HCT116 (cell line): Measurements from ENCODE around the gene C5AR2. TPM values are rescaled to one million over a fixed set of nuclear protein-coding genes. Genes with fewer than 3 reads are reported as not detected.

Experiments
- ATAC-seq: fragments of 200-7000 bp; cut with Tn5 transposase; 2 replicates; pipeline ENCODE4 v1.9.1; 2020; ENCODE audit warnings: mild to moderate bottlenecking, moderate library complexity
- BruUV-seq: library from RNA; stranded (reverse); fragments of 400-500 nt; replicated peaks from 2 replicates; lab custom pipeline; 2021; lab: Mats Ljungman, UMichigan
- CTCF ChIA-PET: fragments of 300-600 bp; sonication (Branson Sonifier 250); formaldehyde crosslinking; loops from one replicate; lab custom pipeline; 2021; ENCODE audit warnings: antibody characterized with exemption; lab: Charles Lee
- POLR2A ChIA-PET: fragments of 300-600, 350-600 bp; sonication (Branson Sonifier 250); formaldehyde crosslinking; loops from one replicate; lab custom pipeline; 2021; ENCODE audit warnings: antibody characterized with exemption; lab: Charles Lee
- RAD21 ChIA-PET, 2 experiments: fragments of 300-600 bp; sonication (Branson Sonifier 250); formaldehyde crosslinking; loops; one replicate each; lab custom pipeline; 2023; ENCODE audit warnings: low total read pairs in 2 of 2; ENCODE audit not compliant: uncharacterized antibody in 2 of 2, unreplicated experiment in 2 of 2, low non-redundant PET in 1 of 2; lab: Charles Lee
- DNase-seq: peaks from one replicate; pipeline ENCODE4 v3.0.0-alpha.2; 2010; ENCODE audit warnings: low read depth, low spot score
- H2AFZ ChIP-seq: fragments of 200-600 bp; shearing (Covaris generic), sonication (generic); 2 replicates; pipeline ENCODE4 v1.6.1; 2017; ENCODE audit warnings: low read depth, mixed run types, mixed read lengths, antibody characterized with exemption, low read length; ENCODE audit not compliant: poor library complexity, severe bottlenecking
- H3K27ac ChIP-seq: 2 replicates; pipeline ENCODE4 v1.5.1; 2012; ENCODE audit warnings: low read depth, low read length
- H3K27me3 ChIP-seq: fragments of 200-600 bp; sonication (generic); 2 replicates; pipeline ENCODE4 v1.6.1; 2016; ENCODE audit warnings: mixed run types, low read length, mixed read lengths; ENCODE audit not compliant: insufficient read depth
- H3K36me3 ChIP-seq, 2 experiments: fragments of 200-500 bp in 1 of 2; fragments of 200-600 bp in 1 of 2; sonication (Bioruptor generic) in 1 of 2; sonication (generic) in 1 of 2; 2 replicates each; pipeline versions ENCODE4 v1.5.1 to v1.6.1; 2014 to 2016; ENCODE audit warnings: low read length in 2 of 2, inconsistent platforms in 1 of 2, mixed read lengths in 1 of 2, mixed run types in 1 of 2; ENCODE audit not compliant: insufficient read depth in 2 of 2, control insufficient read depth in 1 of 2
- H3K4me1 ChIP-seq, 2 experiments: fragments of 200-600 bp in 1 of 2; sonication (generic) in 1 of 2; 2 replicates each; pipeline versions ENCODE4 v1.5.1 to v1.6.1; 2012 to 2017; ENCODE audit warnings: low read length in 2 of 2, inconsistent platforms in 1 of 2, mild to moderate bottlenecking in 1 of 2, mixed read lengths in 1 of 2, mixed run types in 1 of 2, moderate library complexity in 1 of 2; ENCODE audit not compliant: insufficient read depth in 2 of 2, control insufficient read depth in 1 of 2
- H3K4me2 ChIP-seq: fragments of 200-600 bp; sonication (generic); 2 replicates; pipeline ENCODE4 v1.6.1; 2017; ENCODE audit warnings: mixed run types, low read length, mixed read lengths
- H3K4me3 ChIP-seq, 2 experiments: fragments of 200-600 bp in 1 of 2; sonication (generic) in 1 of 2; replicated peaks in 1 of 2; 2 replicates each; pipeline ENCODE4 v1.5.1; 2011 to 2016; ENCODE audit warnings: low read length in 2 of 2, control low read depth in 1 of 2, low read depth in 1 of 2, mild to moderate bottlenecking in 1 of 2, mixed read lengths in 1 of 2, mixed run types in 1 of 2
- H3K79me2 ChIP-seq: fragments of 200-600 bp; sonication (generic); 2 replicates; pipeline ENCODE4 v1.6.1; 2017; ENCODE audit warnings: mild to moderate bottlenecking, mixed run types, low read length, moderate library complexity, mixed read lengths; ENCODE audit not compliant: insufficient read depth
- H3K9ac ChIP-seq: fragments of 200-600 bp; sonication (generic); 2 replicates; pipeline ENCODE4 v1.6.1; 2016; ENCODE audit warnings: low read length, mixed read lengths
- H3K9me2 ChIP-seq: fragments of 200-600 bp; sonication (generic), shearing (Covaris generic); 2 replicates; pipeline ENCODE4 v1.6.1; 2017; ENCODE audit warnings: mixed run types, mild to moderate bottlenecking, moderate library complexity; ENCODE audit not compliant: insufficient read depth
- H3K9me3 ChIP-seq, 2 experiments: fragments of 200-500 bp in 1 of 2; fragments of 200-600 bp in 1 of 2; sonication (Bioruptor generic) in 1 of 2; sonication (generic) in 1 of 2; 2 replicates each; pipeline ENCODE4 v1.6.1; 2014 to 2017; ENCODE audit warnings: low read length in 2 of 2, mixed read lengths in 2 of 2, inconsistent platforms in 1 of 2, low read depth in 1 of 2, mild to moderate bottlenecking in 1 of 2, mixed run types in 1 of 2, moderate library complexity in 1 of 2; ENCODE audit not compliant: control insufficient read depth in 1 of 2, insufficient read depth in 1 of 2
- H4K20me1 ChIP-seq: fragments of 200-600 bp; sonication (generic), shearing (Covaris generic); 2 replicates; pipeline ENCODE4 v1.6.1; 2017; ENCODE audit warnings: mixed run types, mild to moderate bottlenecking, moderate library complexity; ENCODE audit not compliant: insufficient read depth
- CBX3 ChIP-seq: IDR thresholded peaks from 2 replicates; pipeline ENCODE4 v1.6.1; 2012; ENCODE audit warnings: low read depth
- CEBPB ChIP-seq: IDR thresholded peaks from 2 replicates; pipeline ENCODE4 v1.6.1; 2012; ENCODE audit warnings: low read depth
- EGR1 ChIP-seq: IDR thresholded peaks from 2 replicates; pipeline ENCODE4 v1.6.1; 2012; ENCODE audit warnings: low read depth
- ELF1 ChIP-seq: IDR thresholded peaks from 2 replicates; pipeline ENCODE4 v1.6.1; 2012; ENCODE audit warnings: low read depth, borderline replicate concordance
- EZH2 ChIP-seq: fragments of 200-600 bp; sonication (generic); IDR thresholded peaks from 2 replicates; pipeline ENCODE4 v1.6.1; 2017; ENCODE audit warnings: antibody characterized with exemption, mixed run types
- EZH2phosphoT487 ChIP-seq: fragments of 200-600 bp; IDR thresholded peaks from 2 replicates; pipeline ENCODE4 v1.6.1; 2018; ENCODE audit warnings: antibody characterized with exemption, borderline replicate concordance
- FOSL1 ChIP-seq: IDR thresholded peaks from 2 replicates; pipeline ENCODE4 v1.6.1; 2012; ENCODE audit warnings: low read depth
- JUND ChIP-seq: IDR thresholded peaks from 2 replicates; pipeline ENCODE4 v1.6.1; 2012
- MAX ChIP-seq: IDR thresholded peaks from 2 replicates; pipeline ENCODE4 v1.6.1; 2012
- POLR2AphosphoS5 ChIP-seq: IDR thresholded peaks from 2 replicates; pipeline ENCODE4 v1.6.1; 2011; ENCODE audit warnings: mild to moderate bottlenecking, low read depth, low read length, moderate library complexity
- SIN3A ChIP-seq: IDR thresholded peaks from 2 replicates; pipeline ENCODE4 v1.6.1; 2012; ENCODE audit warnings: low read depth
- SP1 ChIP-seq: IDR thresholded peaks from 2 replicates; pipeline ENCODE4 v1.6.1; 2012; ENCODE audit warnings: low read depth
- SRF ChIP-seq: IDR thresholded peaks from 2 replicates; pipeline ENCODE4 v1.6.1; 2012; ENCODE audit warnings: low read depth
- TCF7L2 ChIP-seq: IDR thresholded peaks from 2 replicates; pipeline ENCODE4 v1.7.0; 2011; ENCODE audit warnings: borderline replicate concordance, inconsistent platforms; ENCODE audit not compliant: insufficient read depth, insufficient read length; ENCODE audit errors: extremely low read depth
- ZFX ChIP-seq: fragments of 450-650 bp; IDR thresholded peaks from 2 replicates; pipeline ENCODE4 v1.6.1; 2017
- ZNF274 ChIP-seq: fragments of 200-500 bp; sonication (Bioruptor generic); IDR thresholded peaks from 2 replicates; pipeline ENCODE4 v1.6.1; 2014; ENCODE audit warnings: mild to moderate bottlenecking, low read depth, low read length, inconsistent platforms
- intact Hi-C: fragments of 100-400 bp; cut with micrococcal nuclease; formaldehyde crosslinking; loops from 2 replicates; pipeline ENCODE4 v1.10.0; 2022
- total RNA-seq: library from RNA; stranded (reverse); gene quantifications from one replicate; pipeline ENCODE4 v1.2.1, GENCODE V29; 2021; ENCODE audit not compliant: unreplicated experiment
- TF ChIP-seq, protein P1 (sequence below): IDR thresholded peaks from 2 replicates; pipeline ENCODE4 v1.6.1; 2011; ENCODE audit warnings: mild to moderate bottlenecking, low read length, moderate library complexity; ENCODE audit not compliant: insufficient replicate concordance; ENCODE audit errors: extremely low read depth
- TF ChIP-seq, protein P2 (sequence below), 3 experiments: fragments of 200-600 bp in 1 of 3; sonication (generic) in 1 of 3; IDR thresholded peaks in 2 of 3; conservative IDR thresholded peaks in 1 of 3; 2 replicates each; pipeline ENCODE4 v1.5.1; 2012 to 2017; ENCODE audit warnings: low read depth in 2 of 3, low read length in 2 of 3, antibody characterized with exemption in 1 of 3, borderline replicate concordance in 1 of 3, control low read depth in 1 of 3, mild to moderate bottlenecking in 1 of 3, mixed read lengths in 1 of 3, mixed run types in 1 of 3, moderate library complexity in 1 of 3; ENCODE audit not compliant: insufficient read depth in 1 of 3
- TF ChIP-seq, protein P3 (sequence below): IDR thresholded peaks from 2 replicates; pipeline ENCODE4 v1.6.1; 2012; ENCODE audit warnings: low read depth

The C5AR2 gene
- total RNA-seq, 1 experiment from 2014 or later, result 0.12 TPM

DNA sequence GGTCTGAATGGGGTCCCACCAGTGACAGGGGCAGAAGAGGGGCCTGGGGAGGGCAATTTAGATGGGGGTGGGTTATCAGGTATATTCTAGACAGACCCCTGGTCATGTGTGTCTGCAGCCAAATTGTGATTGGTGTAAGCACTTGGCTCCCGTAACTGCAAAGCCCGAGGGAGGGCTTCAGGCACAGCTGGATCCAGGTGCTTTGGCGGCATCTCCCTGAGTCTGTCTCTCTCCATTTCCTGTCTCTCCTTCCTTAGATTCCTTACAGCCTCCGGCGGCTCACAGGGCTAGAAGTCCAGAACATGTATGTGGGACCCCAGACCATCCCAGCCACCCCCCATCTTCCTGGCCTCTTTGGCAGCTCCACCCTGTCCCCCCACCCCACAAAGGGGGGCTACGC lies 48.6 kb downstream of the C5AR2 start:
- H3K36me3 ChIP-seq, result peaks cover 15 to 32% of the 10 kb centered on the region in 2 experiments; a peak in 3 of 4 replicates
- no peaks in the 10 kb centered on the region for H3K79me2 ChIP-seq
- CTCF ChIA-PET, result no interaction called here
- TF ChIP-seq EGR1 (no peak), JUND (no peak), ZFX (no peak), SP1 (no peak), MAX (no peak), EZH2 (no peak), CBX3 (no peak), EZH2phosphoT487 (no peak), POLR2AphosphoS5 (no peak), ELF1 (no peak), CEBPB (no peak), ZNF274 (no peak), FOSL1 (no peak), SRF (no peak), SIN3A (no peak), TCF7L2 (no peak)
- TF ChIP-seq, protein P1, sequence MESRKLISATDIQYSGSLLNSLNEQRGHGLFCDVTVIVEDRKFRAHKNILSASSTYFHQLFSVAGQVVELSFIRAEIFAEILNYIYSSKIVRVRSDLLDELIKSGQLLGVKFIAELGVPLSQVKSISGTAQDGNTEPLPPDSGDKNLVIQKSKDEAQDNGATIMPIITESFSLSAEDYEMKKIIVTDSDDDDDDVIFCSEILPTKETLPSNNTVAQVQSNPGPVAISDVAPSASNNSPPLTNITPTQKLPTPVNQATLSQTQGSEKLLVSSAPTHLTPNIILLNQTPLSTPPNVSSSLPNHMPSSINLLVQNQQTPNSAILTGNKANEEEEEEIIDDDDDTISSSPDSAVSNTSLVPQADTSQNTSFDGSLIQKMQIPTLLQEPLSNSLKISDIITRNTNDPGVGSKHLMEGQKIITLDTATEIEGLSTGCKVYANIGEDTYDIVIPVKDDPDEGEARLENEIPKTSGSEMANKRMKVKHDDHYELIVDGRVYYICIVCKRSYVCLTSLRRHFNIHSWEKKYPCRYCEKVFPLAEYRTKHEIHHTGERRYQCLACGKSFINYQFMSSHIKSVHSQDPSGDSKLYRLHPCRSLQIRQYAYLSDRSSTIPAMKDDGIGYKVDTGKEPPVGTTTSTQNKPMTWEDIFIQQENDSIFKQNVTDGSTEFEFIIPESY, result no peak
- TF ChIP-seq, protein P2, sequence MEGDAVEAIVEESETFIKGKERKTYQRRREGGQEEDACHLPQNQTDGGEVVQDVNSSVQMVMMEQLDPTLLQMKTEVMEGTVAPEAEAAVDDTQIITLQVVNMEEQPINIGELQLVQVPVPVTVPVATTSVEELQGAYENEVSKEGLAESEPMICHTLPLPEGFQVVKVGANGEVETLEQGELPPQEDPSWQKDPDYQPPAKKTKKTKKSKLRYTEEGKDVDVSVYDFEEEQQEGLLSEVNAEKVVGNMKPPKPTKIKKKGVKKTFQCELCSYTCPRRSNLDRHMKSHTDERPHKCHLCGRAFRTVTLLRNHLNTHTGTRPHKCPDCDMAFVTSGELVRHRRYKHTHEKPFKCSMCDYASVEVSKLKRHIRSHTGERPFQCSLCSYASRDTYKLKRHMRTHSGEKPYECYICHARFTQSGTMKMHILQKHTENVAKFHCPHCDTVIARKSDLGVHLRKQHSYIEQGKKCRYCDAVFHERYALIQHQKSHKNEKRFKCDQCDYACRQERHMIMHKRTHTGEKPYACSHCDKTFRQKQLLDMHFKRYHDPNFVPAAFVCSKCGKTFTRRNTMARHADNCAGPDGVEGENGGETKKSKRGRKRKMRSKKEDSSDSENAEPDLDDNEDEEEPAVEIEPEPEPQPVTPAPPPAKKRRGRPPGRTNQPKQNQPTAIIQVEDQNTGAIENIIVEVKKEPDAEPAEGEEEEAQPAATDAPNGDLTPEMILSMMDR (IDR thresholded peaks at IDR 0.05 in 2 of 3, conservative IDR thresholded peaks at IDR 0.05 in 1 of 3; ENCODE audit: borderline replicate concordance in 1 of 3, insufficient read depth in 1 of 3, low read depth in 2 of 3, low read length in 2 of 3), result no peak
- TF ChIP-seq, protein P3, sequence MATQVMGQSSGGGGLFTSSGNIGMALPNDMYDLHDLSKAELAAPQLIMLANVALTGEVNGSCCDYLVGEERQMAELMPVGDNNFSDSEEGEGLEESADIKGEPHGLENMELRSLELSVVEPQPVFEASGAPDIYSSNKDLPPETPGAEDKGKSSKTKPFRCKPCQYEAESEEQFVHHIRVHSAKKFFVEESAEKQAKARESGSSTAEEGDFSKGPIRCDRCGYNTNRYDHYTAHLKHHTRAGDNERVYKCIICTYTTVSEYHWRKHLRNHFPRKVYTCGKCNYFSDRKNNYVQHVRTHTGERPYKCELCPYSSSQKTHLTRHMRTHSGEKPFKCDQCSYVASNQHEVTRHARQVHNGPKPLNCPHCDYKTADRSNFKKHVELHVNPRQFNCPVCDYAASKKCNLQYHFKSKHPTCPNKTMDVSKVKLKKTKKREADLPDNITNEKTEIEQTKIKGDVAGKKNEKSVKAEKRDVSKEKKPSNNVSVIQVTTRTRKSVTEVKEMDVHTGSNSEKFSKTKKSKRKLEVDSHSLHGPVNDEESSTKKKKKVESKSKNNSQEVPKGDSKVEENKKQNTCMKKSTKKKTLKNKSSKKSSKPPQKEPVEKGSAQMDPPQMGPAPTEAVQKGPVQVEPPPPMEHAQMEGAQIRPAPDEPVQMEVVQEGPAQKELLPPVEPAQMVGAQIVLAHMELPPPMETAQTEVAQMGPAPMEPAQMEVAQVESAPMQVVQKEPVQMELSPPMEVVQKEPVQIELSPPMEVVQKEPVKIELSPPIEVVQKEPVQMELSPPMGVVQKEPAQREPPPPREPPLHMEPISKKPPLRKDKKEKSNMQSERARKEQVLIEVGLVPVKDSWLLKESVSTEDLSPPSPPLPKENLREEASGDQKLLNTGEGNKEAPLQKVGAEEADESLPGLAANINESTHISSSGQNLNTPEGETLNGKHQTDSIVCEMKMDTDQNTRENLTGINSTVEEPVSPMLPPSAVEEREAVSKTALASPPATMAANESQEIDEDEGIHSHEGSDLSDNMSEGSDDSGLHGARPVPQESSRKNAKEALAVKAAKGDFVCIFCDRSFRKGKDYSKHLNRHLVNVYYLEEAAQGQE, result no peak
- H3K4me1 ChIP-seq, result 0 out of 4 replicates have a peak, but pooled peaks cover 0 to 4% of the 10 kb centered on the region in 2 experiments
- no peak overlapping the region for H2AFZ ChIP-seq
- intact Hi-C loops, result no loop called here
- no peaks in the 10 kb centered on the region for H3K9me3 ChIP-seq
- H4K20me1 ChIP-seq, result no peaks in the 10 kb centered on the region
- H3K9me2 ChIP-seq, result no peaks in the 10 kb centered on the region
- no peaks in the 10 kb centered on the region for H3K27me3 ChIP-seq
- no peak for DNase-seq
- no peak overlapping the region for H3K27ac ChIP-seq
- H3K4me3 ChIP-seq, result no peak overlapping the region
- no peak for ATAC-seq
- RAD21 ChIA-PET, result no interaction called here
- H3K9ac ChIP-seq, result no peak overlapping the region
- POLR2A ChIA-PET, result no interaction called here
- BruUV-seq, result no TSS peak
- no peak overlapping the region for H3K4me2 ChIP-seq
